ENCODE data around the gene CST3.

CST3 gene

GRCh38 chr20:23629017-23629541 lies 8.7 kb downstream of the CST3 start:
- no peak for DNase-seq (ENCODE audit: low read depth in 1 of 2, low spot score in 1 of 2)
- Histone ChIP-seq H3K4me3 (replicated peaks; ENCODE audit: insufficient read depth, low read length) (no peak overlapping the region), H3K27ac (replicated peaks) (no peak overlapping the region), H3K27me3 (ENCODE audit: insufficient read depth, poor library complexity, severe bottlenecking) (no peaks in the 10 kb centered on the region)
- TF ChIP-seq CTCF (IDR thresholded peaks at IDR 0.05; ENCODE audit: insufficient read depth, low read length) (no peak), SPI1 (IDR thresholded peaks at IDR 0.05; ENCODE audit: borderline replicate concordance, low read depth) (no peak), REST (IDR thresholded peaks at IDR 0.05; ENCODE audit: insufficient replicate concordance, low read depth) (no peak), POLR2AphosphoS5 (IDR thresholded peaks at IDR 0.05; ENCODE audit: low read depth) (no peak), GABPA (IDR thresholded peaks at IDR 0.05; ENCODE audit: low read depth) (no peak)

GRCh38 chr20:23628402-23629016 lies 9.2 kb downstream of the CST3 start:
- Histone ChIP-seq H3K27me3 (ENCODE audit: insufficient read depth, poor library complexity, severe bottlenecking) (no peaks in the 10 kb centered on the region), H3K4me3 (replicated peaks; ENCODE audit: insufficient read depth, low read length) (no peak overlapping the region), H3K27ac (replicated peaks) (no peak overlapping the region)
- DNase-seq (ENCODE audit: low read depth in 1 of 2, low spot score in 1 of 2): no peak
- TF ChIP-seq REST (IDR thresholded peaks at IDR 0.05; ENCODE audit: insufficient replicate concordance, low read depth): no peak
- TF ChIP-seq GABPA (IDR thresholded peaks at IDR 0.05; ENCODE audit: low read depth): no peak
- no peak for TF ChIP-seq CTCF (IDR thresholded peaks at IDR 0.05; ENCODE audit: insufficient read depth, low read length)
- TF ChIP-seq POLR2AphosphoS5 (IDR thresholded peaks at IDR 0.05; ENCODE audit: low read depth): no peak
- no peak for TF ChIP-seq SPI1 (IDR thresholded peaks at IDR 0.05; ENCODE audit: borderline replicate concordance, low read depth)

- H3K27me3 ChIP-seq (ENCODE audit: insufficient read depth, poor library complexity, severe bottlenecking): no peaks in the 10 kb centered on the region
- no peak overlapping the region for H3K4me3 ChIP-seq (replicated peaks; ENCODE audit: insufficient read depth, low read length)
- no peak overlapping the region for H3K27ac ChIP-seq (replicated peaks)
- no peak for DNase-seq (ENCODE audit: low read depth in 1 of 2, low spot score in 1 of 2)
- TF ChIP-seq POLR2AphosphoS5 (IDR thresholded peaks at IDR 0.05; ENCODE audit: low read depth) (no peak), GABPA (IDR thresholded peaks at IDR 0.05; ENCODE audit: low read depth) (no peak), SPI1 (IDR thresholded peaks at IDR 0.05; ENCODE audit: borderline replicate concordance, low read depth) (no peak), REST (IDR thresholded peaks at IDR 0.05; ENCODE audit: insufficient replicate concordance, low read depth) (no peak), CTCF (IDR thresholded peaks at IDR 0.05; ENCODE audit: insufficient read depth, low read length) (no peak)
Observed at GRCh38 chr20:23627501-23627900, 10.3 kb downstream of the CST3 start.
